H9 (cell line): ENCODE data around the gene EFCAB6. TPM values are rescaled to one million over a fixed set of nuclear protein-coding genes. Genes with fewer than 3 reads are reported as not detected.

Source experiments
- DNase-seq: peaks from one replicate; pipeline ENCODE4 v3.0.0-alpha.2; 2017
- H2AFZ ChIP-seq: one replicate; pipeline ENCODE4 v1.6.1; 2013; ENCODE audit warnings: mild to moderate bottlenecking, low read length, control low read depth, moderate library complexity
- H2AK5ac ChIP-seq: 2 replicates; pipeline ENCODE4 v1.6.1; 2013; ENCODE audit warnings: low read length, control low read depth, mixed read lengths; ENCODE audit not compliant: insufficient read length
- H2BK120ac ChIP-seq: one replicate; pipeline ENCODE4 v1.6.1; 2013; ENCODE audit warnings: low read depth, mild to moderate bottlenecking, low read length, control low read depth, inconsistent platforms; ENCODE audit not compliant: poor library complexity, severe bottlenecking
- H2BK12ac ChIP-seq: 2 replicates; pipeline ENCODE4 v1.6.1; 2013; ENCODE audit warnings: low read length, control low read depth, mixed read lengths, low read depth; ENCODE audit not compliant: insufficient read length
- H2BK15ac ChIP-seq: 2 replicates; pipeline ENCODE4 v1.6.1; 2013; ENCODE audit warnings: low read depth, low read length, control low read depth
- H2BK20ac ChIP-seq: one replicate; pipeline ENCODE4 v1.6.1; 2013; ENCODE audit warnings: low read depth, mild to moderate bottlenecking, low read length, control low read depth, inconsistent platforms; ENCODE audit not compliant: poor library complexity, severe bottlenecking
- H2BK5ac ChIP-seq: 2 replicates; pipeline ENCODE4 v1.6.1; 2013; ENCODE audit warnings: low read length, control low read depth, mixed read lengths; ENCODE audit not compliant: insufficient read length
- H3K14ac ChIP-seq: 2 replicates; pipeline ENCODE4 v1.6.1; 2013; ENCODE audit warnings: low read length, control low read depth; ENCODE audit not compliant: insufficient read depth
- H3K18ac ChIP-seq: 2 replicates; pipeline ENCODE4 v1.6.1; 2013; ENCODE audit warnings: low read depth, mild to moderate bottlenecking, mixed read lengths, low read length, control low read depth; ENCODE audit not compliant: insufficient read length
- H3K23ac ChIP-seq: 2 replicates; pipeline ENCODE4 v1.6.1; 2013; ENCODE audit warnings: low read length, control low read depth, mixed read lengths, low read depth; ENCODE audit not compliant: insufficient read length
- H3K23me2 ChIP-seq: 2 replicates; pipeline ENCODE4 v1.6.1; 2013; ENCODE audit warnings: low read depth, mild to moderate bottlenecking, mixed read lengths, low read length, control low read depth; ENCODE audit not compliant: insufficient read length, poor library complexity, severe bottlenecking
- H3K27ac ChIP-seq: 2 replicates; pipeline ENCODE4 v1.5.1; 2013; ENCODE audit warnings: low read length, control low read depth, mixed read lengths, low read depth; ENCODE audit not compliant: insufficient read length
- H3K27me3 ChIP-seq: 2 replicates; pipeline ENCODE4 v1.6.1; 2013; ENCODE audit warnings: low read length, control low read depth, inconsistent platforms; ENCODE audit not compliant: insufficient read depth
- H3K4ac ChIP-seq: 2 replicates; pipeline ENCODE4 v1.6.1; 2013; ENCODE audit warnings: low read depth, mild to moderate bottlenecking, control low read depth, inconsistent platforms, low read length, moderate library complexity
- H3K4me1 ChIP-seq: 2 replicates; pipeline ENCODE4 v1.6.1; 2013; ENCODE audit warnings: low read length, control low read depth, inconsistent platforms; ENCODE audit not compliant: insufficient read depth
- H3K4me2 ChIP-seq: 2 replicates; pipeline ENCODE4 v1.6.1; 2013; ENCODE audit warnings: low read length, control low read depth, mixed read lengths; ENCODE audit not compliant: insufficient read length, insufficient read depth
- H3K56ac ChIP-seq: 2 replicates; pipeline ENCODE4 v1.6.1; 2013; ENCODE audit warnings: low read depth, mild to moderate bottlenecking, mixed read lengths, low read length, control low read depth; ENCODE audit not compliant: insufficient read length
- H3K79me1 ChIP-seq: 2 replicates; pipeline ENCODE4 v1.6.1; 2013; ENCODE audit warnings: low read depth, mild to moderate bottlenecking, moderate library complexity, low read length, control low read depth, inconsistent platforms; ENCODE audit not compliant: insufficient read depth, poor library complexity, severe bottlenecking
- H3K79me2 ChIP-seq: 2 replicates; pipeline ENCODE4 v1.6.1; 2013; ENCODE audit warnings: low read length, control low read depth, inconsistent platforms; ENCODE audit not compliant: insufficient read depth
- H3K9ac ChIP-seq: 2 replicates; pipeline ENCODE4 v1.6.1; 2013; ENCODE audit warnings: low read length, control low read depth, mixed read lengths; ENCODE audit not compliant: insufficient read length; ENCODE audit errors: extremely low read depth
- H3K9me3 ChIP-seq: one replicate; pipeline ENCODE4 v1.6.1; 2013; ENCODE audit warnings: low read depth, low read length, inconsistent platforms; ENCODE audit not compliant: control insufficient read depth
- H3T11ph ChIP-seq: one replicate; pipeline ENCODE4 v1.6.1; 2013; ENCODE audit warnings: mild to moderate bottlenecking, low read length, control low read depth, inconsistent platforms
- H4K20me1 ChIP-seq: one replicate; pipeline ENCODE4 v1.6.1; 2013; ENCODE audit not compliant: control insufficient read depth, insufficient read length, insufficient read depth
- H4K5ac ChIP-seq: 2 replicates; pipeline ENCODE4 v1.6.1; 2013; ENCODE audit warnings: low read depth, mild to moderate bottlenecking, mixed read lengths, low read length, control low read depth; ENCODE audit not compliant: insufficient read length
- H4K8ac ChIP-seq: replicated peaks from 2 replicates; pipeline ENCODE4 v1.6.1; 2013; ENCODE audit warnings: low read length, control low read depth, mixed read lengths, low read depth; ENCODE audit not compliant: insufficient read length
- H4K91ac ChIP-seq: 2 replicates; pipeline ENCODE4 v1.6.1; 2013; ENCODE audit warnings: low read depth, mild to moderate bottlenecking, moderate library complexity, mixed read lengths, low read length, control low read depth; ENCODE audit not compliant: insufficient read length
- H3K27ac Mint-ChIP-seq, 3 experiments: 2 replicates in 2 of 3; 3 replicates in 1 of 3; pipeline ENCODE4 v1.8.0; 2020 to 2021; ENCODE audit warnings: mixed read lengths in 3 of 3, mild to moderate bottlenecking in 1 of 3, moderate library complexity in 1 of 3
- H3K27me3 Mint-ChIP-seq: 2 replicates; pipeline ENCODE4 v1.8.0; 2021; ENCODE audit warnings: low read depth, mild to moderate bottlenecking, moderate library complexity, mixed read lengths
- H3K36me3 Mint-ChIP-seq, 3 experiments: 2 replicates in 2 of 3; 3 replicates in 1 of 3; pipeline ENCODE4 v1.8.0; 2020 to 2021; ENCODE audit warnings: low read depth in 3 of 3, mixed read lengths in 3 of 3; ENCODE audit not compliant: insufficient read depth in 1 of 3
- H3K4me1 Mint-ChIP-seq, 2 experiments: 2 replicates each; pipeline ENCODE4 v1.8.0; 2020; ENCODE audit warnings: mixed read lengths in 2 of 2
- H3K4me3 Mint-ChIP-seq, 2 experiments: 2 replicates in 1 of 2; 3 replicates in 1 of 2; pipeline ENCODE4 v1.8.0; 2020 to 2021; ENCODE audit warnings: mild to moderate bottlenecking in 2 of 2, mixed read lengths in 2 of 2, moderate library complexity in 1 of 2
- H3K9me3 Mint-ChIP-seq, 2 experiments: 2 replicates in 1 of 2; 3 replicates in 1 of 2; pipeline ENCODE4 v1.8.0; 2020; ENCODE audit warnings: mild to moderate bottlenecking in 2 of 2, mixed read lengths in 2 of 2, moderate library complexity in 1 of 2
- CTCF ChIP-seq: fragments of 200-600 bp; sonication (generic); conservative IDR thresholded peaks from 3 replicates; pipeline ENCODE4 v1.8.0; 2021; ENCODE audit warnings: antibody characterized with exemption, mild to moderate bottlenecking
- WGBS: extraction: QIAGEN DNeasy Blood & Tissue Kit; methylation state at CpG from one replicate; pipeline ENCODE4 v1.1.7; 2013; ENCODE audit warnings: missing lambda C conversion rate, low lambda C conversion rate, mixed read lengths; ENCODE audit not compliant: insufficient read length; ENCODE audit errors: extremely low coverage; 5-methylcytosine and 5-hydroxymethylcytosine counted together
- total RNA-seq: library from RNA; stranded (reverse); gene quantifications from 2 replicates; pipeline ENCODE4 v1.2.1, GENCODE V29; 2021

Gene EFCAB6
- total RNA-seq, 1 experiment from 2014 or later, result 0.31 TPM

- no peak overlapping the region for H2AFZ ChIP-seq
- DNase-seq, result no peak
- H3K36me3 Mint-ChIP-seq, result peaks cover 2 to 24% (median 4%) of the 10 kb centered on the region in 3 experiments; a peak in 5 of 7 replicates
- H3K4me2 ChIP-seq, result no peak overlapping the region
- H3K18ac ChIP-seq, result no peak overlapping the region
- H4K20me1 ChIP-seq, result no peaks in the 10 kb centered on the region
- no peak overlapping the region for H3K4ac ChIP-seq
- H3K23me2 ChIP-seq, result no peaks in the 10 kb centered on the region
- H3K9me3 Mint-ChIP-seq, result peaks cover 15 to 26% of the 10 kb centered on the region in 2 experiments
- H3K27ac Mint-ChIP-seq, result no peak overlapping the region
- WGBS, result no CpG with 5 or more reads among the region's 1 CpG
- no peak overlapping the region for H3K23ac ChIP-seq
- H3K56ac ChIP-seq, result no peak overlapping the region
- no peak overlapping the region for H2AK5ac ChIP-seq
- TF ChIP-seq CTCF, result no peak
- H3K4me3 Mint-ChIP-seq, result no peak overlapping the region
- no peak overlapping the region for H3K9ac ChIP-seq
- H4K5ac ChIP-seq, result no peak overlapping the region
- no peaks in the 10 kb centered on the region for H3K27me3 Mint-ChIP-seq
- H3K14ac ChIP-seq, result no peak overlapping the region
- no peaks in the 10 kb centered on the region for H3K79me1 ChIP-seq
- H3K4me1 ChIP-seq, result no peaks in the 10 kb centered on the region
- peaks cover 4 to 12% of the 10 kb centered on the region in 2 experiments; a peak in 3 of 4 replicates for H3K4me1 Mint-ChIP-seq
- no peaks in the 10 kb centered on the region for H3K27me3 ChIP-seq
- no peak overlapping the region for H2BK12ac ChIP-seq
- no peak overlapping the region for H2BK120ac ChIP-seq
- H2BK20ac ChIP-seq, result no peak overlapping the region
- H3K79me2 ChIP-seq, result no peaks in the 10 kb centered on the region
- H3K9me3 ChIP-seq, result no peaks in the 10 kb centered on the region
- H3K27ac ChIP-seq, result no peak overlapping the region
- no peak overlapping the region for H3T11ph ChIP-seq
- no peak overlapping the region for H4K91ac ChIP-seq
- H2BK5ac ChIP-seq, result no peak overlapping the region
- H2BK15ac ChIP-seq, result no peak overlapping the region
- H4K8ac ChIP-seq, result no peak overlapping the region
Observed at GRCh38 chr22:43587574-43587973, 224.5 kb downstream of the EFCAB6 start.
